Panc1 (cell line): ENCODE results near the gene TEX261.

Experiments
- CTCF ChIP-seq: fragments of 450-650 bp; IDR thresholded peaks from 2 replicates; pipeline ENCODE4 v1.5.1; 2017; ENCODE audit warnings: mild to moderate bottlenecking
- POLR2AphosphoS5 ChIP-seq: IDR thresholded peaks from 2 replicates; pipeline ENCODE4 v1.6.1; 2012; ENCODE audit warnings: mild to moderate bottlenecking, low read depth, low read length, moderate library complexity
- TCF7L2 ChIP-seq: IDR thresholded peaks from 2 replicates; pipeline ENCODE4 v1.6.1; 2011; ENCODE audit warnings: mild to moderate bottlenecking, low read depth, low read length, inconsistent platforms

GRCh38 chr2:70978341-70979179 lies 16.1 kb downstream of the TEX261 start, which contains the start of gene ANKRD53:
- TF ChIP-seq CTCF (no peak), TCF7L2 (no peak), POLR2AphosphoS5 (no peak)
